Mesenchymal stem cell (in vitro differentiated cells and primary cell): ENCODE measurements around the gene SLC6A8.

Experiments used
- DNase-seq: peaks from one replicate; pipeline ENCODE4 v3.0.0-alpha.2; 2013
- H2AFZ ChIP-seq: one replicate; pipeline ENCODE4 v1.6.1; 2013; ENCODE audit warnings: low read depth, mild to moderate bottlenecking, control low read depth, inconsistent platforms, low read length, moderate library complexity
- H2AK5ac ChIP-seq: 2 replicates; pipeline ENCODE4 v1.6.1; 2013; ENCODE audit warnings: low read length, moderate library complexity, mild to moderate bottlenecking, inconsistent platforms; ENCODE audit not compliant: severe bottlenecking
- H2BK120ac ChIP-seq: one replicate; pipeline ENCODE4 v1.6.1; 2013; ENCODE audit warnings: low read depth, mild to moderate bottlenecking, inconsistent platforms, low read length, moderate library complexity
- H2BK12ac ChIP-seq, 2 experiments: one replicate each; pipeline ENCODE4 v1.6.1; 2013; ENCODE audit warnings: inconsistent platforms in 2 of 2, low read length in 2 of 2, mild to moderate bottlenecking in 2 of 2, moderate library complexity in 2 of 2, control low read depth in 1 of 2
- H2BK15ac ChIP-seq: one replicate; pipeline ENCODE4 v1.6.1; 2013; ENCODE audit warnings: mild to moderate bottlenecking, low read depth, inconsistent platforms; ENCODE audit not compliant: poor library complexity, severe bottlenecking
- H2BK5ac ChIP-seq: 2 replicates; pipeline ENCODE4 v1.6.1; 2013; ENCODE audit warnings: low read depth, mild to moderate bottlenecking, low read length, control low read depth, inconsistent platforms; ENCODE audit not compliant: poor library complexity, severe bottlenecking
- H3K14ac ChIP-seq, 2 experiments: one replicate each; pipeline ENCODE4 v1.6.1; 2013; ENCODE audit warnings: inconsistent platforms in 2 of 2, low read length in 2 of 2, control low read depth in 1 of 2, mild to moderate bottlenecking in 1 of 2, moderate library complexity in 1 of 2
- H3K18ac ChIP-seq, 2 experiments: one replicate each; pipeline ENCODE4 v1.6.1; 2013; ENCODE audit warnings: inconsistent platforms in 2 of 2, low read length in 2 of 2, control low read depth in 1 of 2, low read depth in 1 of 2, mild to moderate bottlenecking in 1 of 2
- H3K23ac ChIP-seq, 2 experiments: one replicate each; pipeline ENCODE4 v1.6.1; 2013; ENCODE audit warnings: inconsistent platforms in 2 of 2, low read length in 2 of 2, mild to moderate bottlenecking in 2 of 2, moderate library complexity in 2 of 2, control low read depth in 1 of 2
- H3K27ac ChIP-seq: 2 replicates; pipeline ENCODE4 v1.5.1; 2013; ENCODE audit warnings: mild to moderate bottlenecking, moderate library complexity, low read length, control low read depth, inconsistent platforms; ENCODE audit not compliant: poor library complexity, severe bottlenecking
- H3K27me3 ChIP-seq, 2 experiments: 2 replicates each; pipeline versions ENCODE4 v1.6.1 to v1.7.0; 2013; ENCODE audit warnings: low read length in 2 of 2, mild to moderate bottlenecking in 2 of 2, moderate library complexity in 2 of 2, control low read depth in 1 of 2, inconsistent platforms in 1 of 2; ENCODE audit not compliant: control insufficient read depth in 1 of 2, insufficient read depth in 1 of 2
- H3K36me3 ChIP-seq, 2 experiments: 2 replicates each; pipeline versions ENCODE4 v1.6.1 to v1.7.0; 2013; ENCODE audit warnings: low read length in 2 of 2, control low read depth in 1 of 2, inconsistent platforms in 1 of 2, low read depth in 1 of 2, mild to moderate bottlenecking in 1 of 2; ENCODE audit not compliant: insufficient read depth in 2 of 2, control insufficient read depth in 1 of 2
- H3K4ac ChIP-seq, 2 experiments: one replicate each; pipeline ENCODE4 v1.6.1; 2013; ENCODE audit warnings: inconsistent platforms in 2 of 2, low read length in 2 of 2, mild to moderate bottlenecking in 2 of 2, moderate library complexity in 2 of 2, control low read depth in 1 of 2, low read depth in 1 of 2
- H3K4me1 ChIP-seq: 2 replicates; pipeline ENCODE4 v1.6.1; 2013; ENCODE audit warnings: low read depth, low read length, control low read depth; ENCODE audit not compliant: control insufficient read depth, insufficient read depth
- H3K4me2 ChIP-seq: 2 replicates; pipeline ENCODE4 v1.6.1; 2013; ENCODE audit warnings: low read length, mild to moderate bottlenecking, inconsistent platforms; ENCODE audit not compliant: poor library complexity, severe bottlenecking
- H3K4me3 ChIP-seq, 2 experiments: 2 replicates each; pipeline versions ENCODE4 v1.5.1 to v1.7.0; 2013; ENCODE audit warnings: low read length in 2 of 2, mild to moderate bottlenecking in 2 of 2, control low read depth in 1 of 2, low read depth in 1 of 2; ENCODE audit not compliant: insufficient read depth in 1 of 2
- H3K79me1 ChIP-seq: replicated peaks from 2 replicates; pipeline ENCODE4 v1.6.1; 2013; ENCODE audit warnings: mild to moderate bottlenecking, control low read depth, low read length, inconsistent platforms; ENCODE audit not compliant: poor library complexity, severe bottlenecking
- H3K9ac ChIP-seq: 2 replicates; pipeline ENCODE4 v1.7.0; 2013; ENCODE audit warnings: mild to moderate bottlenecking, low read length, moderate library complexity
- H3K9me3 ChIP-seq: 2 replicates; pipeline ENCODE4 v1.7.0; 2013; ENCODE audit warnings: mild to moderate bottlenecking, low read length; ENCODE audit not compliant: control insufficient read depth
- H4K8ac ChIP-seq: one replicate; pipeline ENCODE4 v1.6.1; 2013; ENCODE audit warnings: inconsistent platforms, mild to moderate bottlenecking, low read length, moderate library complexity
- H4K91ac ChIP-seq: one replicate; pipeline ENCODE4 v1.6.1; 2013; ENCODE audit warnings: mild to moderate bottlenecking, low read length, inconsistent platforms
- WGBS: methylation state at CpG from one replicate; pipeline ENCODE4 v1.1.7; 2013; ENCODE audit warnings: mixed read lengths; 5-methylcytosine and 5-hydroxymethylcytosine counted together

Gene SLC6A8

GRCh38 chrX:153701706-153702105, 14.0 kb downstream of the SLC6A8 start:
- Histone ChIP-seq H3K14ac (no peak overlapping the region), H2AFZ (no peak overlapping the region), H3K9me3 (no peaks in the 10 kb centered on the region), H3K4me1 (peaks cover 19% of the 10 kb centered on the region), H3K4me3 (no peak overlapping the region), H3K27me3 (peaks cover 0 to 3% of the 10 kb centered on the region in 2 experiments), H2BK12ac (no peak overlapping the region), H4K91ac (no peak overlapping the region), H2BK120ac (no peak overlapping the region), H2BK15ac (no peak overlapping the region), H3K18ac (no peak overlapping the region), H3K27ac (no peak overlapping the region), H2AK5ac (no peak overlapping the region), H3K79me1 (peaks cover 14% of the 10 kb centered on the region), H3K36me3 (peaks cover 17 to 90% of the 10 kb centered on the region in 2 experiments), H2BK5ac (no peak overlapping the region), H3K4ac (no peak overlapping the region), H3K23ac (no peak overlapping the region), H3K9ac (no peak overlapping the region), H3K4me2 (no peak overlapping the region), H4K8ac (no peak overlapping the region)
- no peak for DNase-seq
- WGBS, result 90% methylated on average over 6 of the region's 12 CpGs

- Histone ChIP-seq H4K8ac (no peak overlapping the region), H3K4ac (no peak overlapping the region), H2BK120ac (no peak overlapping the region), H3K27me3 (peaks cover 0 to 3% of the 10 kb centered on the region in 2 experiments), H3K27ac (no peak overlapping the region), H4K91ac (no peak overlapping the region), H3K23ac (no peak overlapping the region), H3K14ac (no peak overlapping the region), H2BK15ac (no peak overlapping the region), H3K18ac (no peak overlapping the region), H3K4me3 (no peak overlapping the region), H2AFZ (no peak overlapping the region), H3K36me3 (peaks cover 13 to 90% of the 10 kb centered on the region in 2 experiments), H3K79me1 (peaks cover 20% of the 10 kb centered on the region), H3K4me2 (no peak overlapping the region), H2AK5ac (no peak overlapping the region), H3K9me3 (no peaks in the 10 kb centered on the region), H3K9ac (no peak overlapping the region), H2BK5ac (no peak overlapping the region), H3K4me1 (peaks cover 19% of the 10 kb centered on the region), H2BK12ac (no peak overlapping the region)
- WGBS, result 93% methylated on average over 13 of the region's 23 CpGs
- DNase-seq, result no peak
These were observed 14.8 kb downstream of the SLC6A8 start for GRCh38 chrX:153702336-153703035.

- Histone ChIP-seq H3K23ac (no peak overlapping the region), H3K18ac (no peak overlapping the region), H2BK12ac (no peak overlapping the region), H2BK15ac (no peak overlapping the region), H3K27me3 (peaks cover 0 to 5% of the 10 kb centered on the region in 2 experiments), H3K36me3 (peaks cover 13 to 89% of the 10 kb centered on the region in 2 experiments), H3K4ac (no peak overlapping the region), H3K9me3 (no peaks in the 10 kb centered on the region), H2AK5ac (no peak overlapping the region), H3K14ac (no peak overlapping the region), H3K4me2 (no peak overlapping the region), H2BK5ac (no peak overlapping the region), H4K8ac (no peak overlapping the region), H4K91ac (no peak overlapping the region), H3K4me3 (no peak overlapping the region), H2AFZ (no peak overlapping the region), H3K9ac (no peak overlapping the region), H3K27ac (no peak overlapping the region), H3K4me1 (peaks cover 20% of the 10 kb centered on the region), H2BK120ac (no peak overlapping the region), H3K79me1 (peaks cover 21% of the 10 kb centered on the region)
- WGBS, result 96% methylated on average over 13 of the region's 16 CpGs
- no peak for DNase-seq
These were observed 15.3 kb downstream of the SLC6A8 start for GRCh38 chrX:153703036-153703370.

- peaks cover 0 to 4% of the 10 kb centered on the region in 2 experiments for H3K27me3 ChIP-seq
- no peak overlapping the region for H3K14ac ChIP-seq
- no peak overlapping the region for H3K9ac ChIP-seq
- H2BK5ac ChIP-seq, result no peak overlapping the region
- peaks cover 16 to 79% of the 10 kb centered on the region in 2 experiments for H3K36me3 ChIP-seq
- H3K79me1 ChIP-seq, result peaks cover 20% of the 10 kb centered on the region
- no peak overlapping the region for H3K4me3 ChIP-seq
- no peaks in the 10 kb centered on the region for H3K9me3 ChIP-seq
- no peak overlapping the region for H3K27ac ChIP-seq
- no peak overlapping the region for H4K91ac ChIP-seq
- H2AK5ac ChIP-seq, result no peak overlapping the region
- H2AFZ ChIP-seq, result no peak overlapping the region
- H4K8ac ChIP-seq, result no peak overlapping the region
- no peak overlapping the region for H3K18ac ChIP-seq
- WGBS, result 97% methylated on average over 15 of the region's 18 CpGs
- no peak overlapping the region for H3K4me2 ChIP-seq
- no peak overlapping the region for H3K4ac ChIP-seq
- no peak overlapping the region for H2BK120ac ChIP-seq
- no peak overlapping the region for H2BK12ac ChIP-seq
- H3K4me1 ChIP-seq, result peaks cover 24% of the 10 kb centered on the region
- no peak overlapping the region for H2BK15ac ChIP-seq
- no peak overlapping the region for H3K23ac ChIP-seq
- no peak for DNase-seq
These were observed 16.3 kb downstream of the SLC6A8 start for GRCh38 chrX:153704021-153704526.
